ENCODE data around the gene LRG1. TPM values are rescaled to one million over a fixed set of nuclear protein-coding genes. Genes with fewer than 3 reads are reported as not detected.

LRG1 gene
- total RNA-seq, 4 donors from 2014 or later, result 0.56 to 2.7 (median 2.0) TPM; not detected in 1

GRCh38 chr19:4488496-4488895 lies 51.3 kb downstream of the LRG1 start:
- H3K9me3 ChIP-seq, result no peaks in the 10 kb centered on the region
- H3K4me3 ChIP-seq (replicated peaks in 1 of 3), result no peak overlapping the region
- 94 to 96% methylated on average over 29 of the region's 29 CpGs for WGBS, 2 donors
- peaks cover 21 to 45% of the 10 kb centered on the region in 2 donors for H3K36me3 ChIP-seq
- H3K27ac ChIP-seq, result no peak overlapping the region
- no peaks in the 10 kb centered on the region for H3K4me1 ChIP-seq
- intact Hi-C loops (cut with DNase I), result no loop called here
- no peak for DNase-seq
- H3K27me3 ChIP-seq, result no peaks in the 10 kb centered on the region
- no peak for TF ChIP-seq CTCF (IDR thresholded peaks at IDR 0.05)
- no peak for TF ChIP-seq POLR2A (IDR thresholded peaks at IDR 0.05)

GRCh38 chr19:4487572-4487971 lies 52.3 kb downstream of the LRG1 start:
- WGBS, 2 donors, result 86 to 89% methylated on average over 11 of the region's 11 CpGs
- DNase-seq, result no peak
- no peaks in the 10 kb centered on the region for H3K4me1 ChIP-seq
- no peaks in the 10 kb centered on the region for H3K9me3 ChIP-seq
- intact Hi-C loops (cut with DNase I), result no loop called here
- peaks cover 17 to 47% of the 10 kb centered on the region in 2 donors for H3K36me3 ChIP-seq
- no peak overlapping the region for H3K4me3 ChIP-seq (replicated peaks in 1 of 3)
- no peaks in the 10 kb centered on the region for H3K27me3 ChIP-seq
- H3K27ac ChIP-seq, result no peak overlapping the region
- TF ChIP-seq POLR2A (IDR thresholded peaks at IDR 0.05) (no peak), CTCF (IDR thresholded peaks at IDR 0.05) (no peak)

Other genes starting within 250 kb of the LRG1 start
- not detected for gene TMIGD2, start 237.6 kb downstream of the LRG1 start, total RNA-seq
- gene FSD1, start 235.4 kb downstream of the LRG1 start, total RNA-seq, result not detected
- gene STAP2, start 201.2 kb downstream of the LRG1 start, total RNA-seq, result 10 to 100 TPM; 12.1 to 50.6 (median 29.7) TPM
- 10 to 100 TPM in 2 of 4 donors, 1 to 10 TPM in 2; 5.6 to 10.5 (median 9.3) TPM for gene MPND, start 196.5 kb downstream of the LRG1 start, total RNA-seq
- 10 to 100 TPM; 33.1 to 42.4 (median 36.7) TPM for gene SH3GL1, start 139.5 kb downstream of the LRG1 start, total RNA-seq
- 1 to 10 TPM; 4.1 to 5.1 (median 4.4) TPM for gene CHAF1A, start 137.4 kb downstream of the LRG1 start, total RNA-seq
- 100 to 1,000 TPM in 2 of 4 donors, 10 to 100 TPM in 2; 90.1 to 187 (median 106) TPM for gene UBXN6, start 82.2 kb downstream of the LRG1 start, total RNA-seq
- gene HDGFL2, start 67.7 kb downstream of the LRG1 start, total RNA-seq, result 10 to 100 TPM; 26.5 to 42.3 (median 28.4) TPM
- gene PLIN4, start 21.6 kb downstream of the LRG1 start, total RNA-seq, result 1 to 10 TPM; 1.3 to 6.6 (median 3.7) TPM
- gene PLIN5, start 4.8 kb downstream of the LRG1 start, total RNA-seq, result 10 to 100 TPM in 1 of 4 donors, 1 to 10 TPM in 3; 4.1 to 12.1 (median 7.8) TPM
- 1 to 10 TPM; 1.2 to 9.1 (median 4.2) TPM for gene SEMA6B, start 19.6 kb upstream of the LRG1 start, total RNA-seq
- gene TNFAIP8L1, start 99.5 kb upstream of the LRG1 start, total RNA-seq, result 1 to 10 TPM; 3.8 to 9.5 (median 7.8) TPM
- 10 to 100 TPM; 48.0 to 72.6 (median 65.2) TPM for gene MYDGF, start 130.3 kb upstream of the LRG1 start, total RNA-seq
- gene DPP9, start 183.8 kb upstream of the LRG1 start, total RNA-seq, result 10 to 100 TPM; 32.0 to 50.7 (median 42.9) TPM